NCI-H2107 (cell line): Measurements from ENCODE around the gene ATP2C1.
"Not testable (repeated sequence)": the region's sequence is repeated elsewhere in the genome, so short reads cannot be mapped to it uniquely, and the experiment has no call there.

Experiments used
- DNase-seq: peaks from one replicate; lab custom pipeline; 2025; lab: John Stamatoyannopoulos, UW

The ATP2C1 gene

GRCh38 chr3:130893376-130894129 lies at the start of gene ATP2C1:
ATP2C1 (plus strand) TSS chr3:130894084; CDS start chr3:130894770, 686 bp downstream.
- DNase-seq = peak; percentile 98

GRCh38 chr3:130844462-130844861 lies 49.4 kb upstream of the ATP2C1 start:
- no peak for DNase-seq

- no peak for DNase-seq
These were observed 47.7 kb upstream of the ATP2C1 start for GRCh38 chr3:130846181-130846580.

GRCh38 chr3:130849091-130849552 lies 44.8 kb upstream of the ATP2C1 start:
- peak; percentile 87 for DNase-seq

- DNase-seq = peak; percentile 87
These were observed 43.7 kb upstream of the ATP2C1 start for GRCh38 chr3:130850044-130850797.

GRCh38 chr3:130850843-130851242 lies 43.0 kb upstream of the ATP2C1 start:
- DNase-seq = no peak

GRCh38 chr3:130851277-130851676 lies 42.6 kb upstream of the ATP2C1 start:
- DNase-seq = no peak

GRCh38 chr3:130853581-130853980 lies 40.3 kb upstream of the ATP2C1 start:
- no peak for DNase-seq

- no peak for DNase-seq
These were observed 39.5 kb upstream of the ATP2C1 start for GRCh38 chr3:130854208-130854864.

- DNase-seq = no peak
These were observed 36.4 kb upstream of the ATP2C1 start for GRCh38 chr3:130857336-130858026.

GRCh38 chr3:130862130-130862529 lies 31.8 kb upstream of the ATP2C1 start:
- not testable (repeated sequence) for DNase-seq

- no peak for DNase-seq
These were observed 28.4 kb upstream of the ATP2C1 start for GRCh38 chr3:130865489-130865888.

GRCh38 chr3:130866327-130866726 lies 27.6 kb upstream of the ATP2C1 start:
- DNase-seq = no peak

GRCh38 chr3:130870423-130870822 lies 23.5 kb upstream of the ATP2C1 start:
- no peak for DNase-seq

GRCh38 chr3:130876594-130876993 lies 17.3 kb upstream of the ATP2C1 start:
- no peak for DNase-seq

- DNase-seq = no peak
These were observed 15.4 kb upstream of the ATP2C1 start for GRCh38 chr3:130878464-130878863.

GRCh38 chr3:130889416-130889946 lies 4.4 kb upstream of the ATP2C1 start:
- no peak for DNase-seq

GRCh38 chr3:130892759-130893375 lies 1.0 kb upstream of the ATP2C1 start:
- peak; percentile 84 for DNase-seq

GRCh38 chr3:130894130-130894985 lies 474 bp downstream of the ATP2C1 start:
- DNase-seq = no peak

- DNase-seq = no peak
These were observed 1.0 kb downstream of the ATP2C1 start for GRCh38 chr3:130894986-130895280.
